HG03095 (cell line): Measurements from ENCODE around the gene GRK6.

Source experiments
- ATAC-seq: cut with Tn5 transposase; IDR thresholded peaks from one replicate; pipeline ENCODE4 v1.9.1; 2021; ENCODE audit warnings: moderate library complexity; ENCODE audit not compliant: unreplicated experiment

Gene GRK6

DNA sequence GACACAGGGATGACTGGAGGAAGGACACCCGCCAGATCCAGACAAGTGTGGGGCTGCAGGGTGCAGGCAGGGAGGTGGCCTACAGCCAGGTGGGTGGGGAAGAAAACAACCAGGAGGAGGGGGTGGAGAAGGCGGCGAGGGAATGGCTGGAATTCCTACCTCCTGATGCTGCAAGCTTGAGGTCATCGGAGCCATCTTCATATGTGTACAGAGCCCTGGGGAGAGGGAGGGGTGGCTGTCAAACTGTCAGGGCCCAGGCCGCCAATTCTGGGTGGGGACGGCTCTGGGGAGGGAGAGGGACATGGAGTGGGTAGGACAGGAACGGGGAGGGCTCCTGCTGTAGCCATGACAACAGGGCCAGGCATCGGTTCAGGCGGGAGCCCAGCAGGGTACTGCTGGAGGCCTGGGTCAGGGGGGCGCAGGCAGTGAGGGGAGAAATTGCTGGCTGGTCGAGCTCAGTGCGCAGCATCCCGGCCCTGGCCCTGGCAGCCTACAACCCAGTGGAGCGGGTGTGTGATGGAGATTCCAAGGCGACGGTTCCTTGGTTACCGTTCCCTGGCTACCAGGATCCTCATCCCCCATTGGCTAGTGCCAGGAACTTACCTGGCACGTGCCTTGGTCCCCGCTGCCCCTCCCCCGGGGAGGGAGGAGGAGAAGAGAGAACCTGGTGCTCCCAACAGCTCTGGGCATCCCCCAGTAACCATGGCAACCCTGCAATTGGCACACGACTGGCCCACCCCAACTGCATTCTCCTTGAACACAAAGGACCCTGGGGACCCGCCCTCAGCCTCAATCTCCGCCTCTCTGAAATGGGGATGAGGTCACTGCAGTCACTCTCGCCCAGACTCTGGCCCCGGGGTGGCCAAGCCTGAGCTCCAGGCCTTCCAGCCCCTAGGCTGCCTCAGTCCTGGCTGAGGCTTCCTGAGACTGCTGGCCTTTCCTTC lies 42.5 kb downstream of the GRK6 start:
- no peak for ATAC-seq

DNA sequence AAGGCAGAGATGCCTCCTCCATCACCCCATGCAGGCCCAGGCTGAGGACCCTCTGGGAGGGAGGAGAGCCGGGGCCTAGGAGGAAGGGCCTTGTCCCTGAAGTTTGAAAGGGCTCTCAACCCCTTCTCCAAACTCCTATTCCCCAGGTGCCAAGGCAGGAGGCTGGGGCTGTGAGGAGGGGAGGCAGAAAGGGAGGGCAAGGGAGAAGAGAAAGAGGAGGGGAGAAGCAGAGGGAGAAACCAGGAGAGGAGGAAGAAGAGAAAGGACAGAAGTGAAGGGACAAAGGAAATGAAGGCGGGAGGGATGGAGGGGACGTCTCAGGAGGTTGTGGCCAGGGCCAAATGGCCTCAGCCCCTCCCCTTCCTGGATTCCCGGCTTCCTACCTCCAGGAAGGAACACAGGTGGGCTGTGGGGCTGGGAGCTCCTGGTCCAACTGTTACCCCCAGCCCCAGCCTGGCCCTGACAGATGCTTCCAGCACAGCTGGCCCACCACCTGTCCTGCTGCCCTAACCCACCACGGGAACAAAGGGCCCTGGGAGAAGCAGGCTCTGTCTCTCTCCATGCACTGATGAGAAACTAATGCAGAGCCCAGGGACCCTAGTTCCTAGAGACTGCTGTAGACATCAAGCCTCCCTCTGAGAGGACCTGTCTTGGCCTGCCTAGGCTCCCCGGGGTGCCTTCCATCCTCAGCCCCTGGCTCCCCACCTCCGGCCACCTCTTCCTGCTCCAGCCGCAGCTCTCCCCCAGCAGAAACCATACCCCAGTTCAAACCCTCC lies 43.5 kb downstream of the GRK6 start:
- no peak for ATAC-seq

DNA sequence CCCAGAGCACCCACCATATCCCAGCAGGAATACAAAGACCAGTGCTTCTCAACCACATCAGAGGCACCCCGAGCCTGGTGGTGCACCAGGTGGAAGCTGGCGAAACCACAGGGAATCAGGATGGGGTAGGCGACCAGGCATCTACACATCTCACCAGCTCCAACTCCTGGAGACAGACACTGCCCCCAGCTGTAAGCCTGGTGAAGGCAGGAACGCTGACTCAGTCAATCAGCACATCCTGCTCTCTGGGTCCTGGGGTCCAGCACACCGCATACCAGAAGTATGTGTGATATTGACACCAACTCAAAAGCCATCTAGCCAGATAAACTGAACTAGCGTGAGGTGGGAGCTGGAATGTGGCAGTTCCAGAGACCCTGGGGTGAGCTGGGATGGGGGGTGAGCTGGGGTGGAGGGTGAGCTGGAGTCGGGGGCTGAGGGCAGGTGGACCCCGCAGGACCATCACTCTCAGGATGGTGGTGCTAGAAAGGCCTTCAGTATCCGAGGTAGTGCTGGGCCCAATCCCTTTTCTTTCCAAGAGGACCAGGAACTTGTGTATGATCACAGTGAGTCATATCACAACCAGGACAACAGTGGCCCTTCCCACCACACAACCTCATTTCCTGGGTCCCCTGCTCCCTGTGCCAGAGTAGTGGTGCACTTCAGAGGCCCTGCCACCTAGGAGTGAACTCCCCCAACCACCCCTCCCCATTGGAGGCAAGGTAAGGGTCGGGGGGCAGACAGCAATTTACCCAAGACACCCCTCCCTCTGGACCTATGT lies 44.5 kb downstream of the GRK6 start:
- no peak for ATAC-seq

DNA sequence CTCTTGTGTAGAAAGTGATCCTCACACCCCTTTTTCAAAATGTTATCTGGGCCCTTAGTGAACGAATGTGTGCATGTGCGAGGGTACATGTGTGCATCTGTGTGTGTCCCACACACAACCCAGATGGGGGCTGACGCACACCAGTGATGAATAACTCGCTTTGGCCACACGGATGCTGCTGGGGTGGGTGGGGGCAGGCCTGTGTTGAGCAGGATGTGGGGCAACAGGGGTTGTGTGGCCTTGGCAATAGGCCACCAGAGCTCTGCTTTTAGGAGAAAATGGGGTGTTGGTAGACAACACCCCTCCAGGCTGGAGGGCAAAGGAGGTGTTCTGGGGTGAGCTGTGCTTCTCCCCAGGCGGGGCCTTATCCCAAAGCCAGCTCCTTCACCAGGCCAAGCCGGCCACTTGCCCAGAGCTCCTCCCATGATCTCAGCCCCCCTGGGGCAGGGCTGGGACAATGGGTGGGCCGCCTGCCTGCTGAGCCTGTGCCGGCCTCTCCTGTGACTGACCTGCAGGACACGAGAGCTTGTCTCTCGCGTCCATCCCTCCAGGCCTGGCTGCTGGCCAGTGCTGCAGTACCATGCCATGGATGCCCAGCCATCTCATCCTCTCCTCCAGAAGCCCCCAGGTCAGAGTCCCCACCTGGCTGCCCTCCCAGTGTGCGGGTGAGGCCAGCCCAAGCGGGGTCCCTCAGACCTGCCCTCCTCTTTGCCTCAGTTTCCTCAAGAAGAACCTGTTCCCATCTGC lies 45.3 kb downstream of the GRK6 start:
- ATAC-seq: no peak

DNA sequence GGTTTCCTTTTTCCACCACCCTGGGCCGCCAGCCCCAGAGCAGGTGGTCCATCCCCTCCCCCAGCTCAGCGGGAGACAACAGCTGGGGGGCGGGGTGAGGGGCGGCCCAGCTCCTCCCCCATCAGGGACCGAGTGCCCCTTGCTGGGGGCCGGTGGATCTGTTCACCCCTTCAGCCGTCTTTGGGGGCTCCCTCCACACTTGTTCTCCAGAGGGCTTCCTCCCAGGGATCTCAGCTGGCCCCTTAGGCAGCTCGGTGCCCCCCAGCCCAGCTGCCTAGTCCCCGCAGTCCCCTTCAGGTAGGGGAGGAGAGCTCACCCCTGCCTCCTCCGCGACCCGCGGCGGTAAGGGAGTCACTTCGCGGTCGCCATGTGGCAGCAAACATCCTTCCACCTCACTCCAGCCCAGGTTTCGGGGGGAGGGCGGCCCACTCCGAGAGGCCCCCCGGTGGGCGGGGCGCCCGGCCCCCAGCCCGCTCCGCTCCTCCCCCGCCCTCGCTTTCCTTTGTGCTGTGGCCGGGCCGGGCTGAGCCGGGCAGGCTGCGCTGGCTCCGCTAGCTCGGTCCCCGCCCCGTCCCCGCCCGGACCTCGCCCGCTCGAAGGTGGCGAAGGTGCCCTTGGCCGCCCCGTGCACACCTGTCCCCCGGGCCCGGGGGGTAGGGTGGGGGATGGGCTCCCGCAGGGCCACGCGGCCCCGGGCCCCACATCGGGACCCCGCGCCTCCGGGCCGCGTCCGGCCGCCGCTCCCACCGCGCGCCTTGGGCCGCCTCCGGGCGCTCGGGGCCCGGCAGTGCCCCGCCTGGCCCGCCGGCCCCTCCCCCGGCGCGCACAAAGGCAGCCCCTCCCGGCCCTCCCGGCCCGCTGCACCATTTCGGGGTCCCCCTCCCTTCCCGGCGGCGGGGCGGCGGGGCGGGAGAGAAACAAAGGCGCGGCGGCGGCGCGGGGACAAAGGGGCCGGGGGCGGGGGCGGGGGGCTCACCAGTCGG lies 46.3 kb downstream of the GRK6 start:
- no peak for ATAC-seq

DNA sequence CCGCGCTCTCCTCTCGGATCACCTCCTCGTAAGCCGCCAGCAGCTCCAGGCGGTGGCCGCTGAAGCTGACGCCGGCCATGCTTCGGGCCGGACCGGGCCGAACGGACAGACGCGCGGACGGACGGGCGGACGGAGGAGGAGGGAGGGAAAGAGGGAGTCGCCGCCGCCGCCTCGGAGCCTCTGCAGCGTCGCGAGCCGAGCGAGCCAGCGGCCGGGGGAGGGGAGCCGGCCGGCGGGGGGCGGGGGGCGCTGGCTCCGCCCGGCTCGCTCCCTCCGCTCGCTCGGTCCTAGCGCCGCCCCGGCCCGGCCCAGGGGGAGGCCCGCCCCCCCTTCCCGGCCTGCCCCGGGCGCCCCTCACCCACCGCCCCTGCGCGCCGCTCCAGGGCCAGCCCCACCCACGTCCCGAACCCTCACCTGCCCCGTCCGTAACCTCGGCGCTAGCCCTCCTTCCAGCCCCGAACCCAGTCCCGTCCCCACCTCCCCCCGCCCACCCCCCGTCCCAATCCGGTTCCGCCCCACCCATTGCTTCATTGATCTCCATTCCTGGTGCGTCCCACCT lies 47.0 kb downstream of the GRK6 start, which contains the start of gene DBN1:
Gene DBN1 (minus strand): TSS at position 192 of the 559 bp plus-strand sequence. CDS start 113 bp downstream, at position 79.
- ATAC-seq: no peak

DNA sequence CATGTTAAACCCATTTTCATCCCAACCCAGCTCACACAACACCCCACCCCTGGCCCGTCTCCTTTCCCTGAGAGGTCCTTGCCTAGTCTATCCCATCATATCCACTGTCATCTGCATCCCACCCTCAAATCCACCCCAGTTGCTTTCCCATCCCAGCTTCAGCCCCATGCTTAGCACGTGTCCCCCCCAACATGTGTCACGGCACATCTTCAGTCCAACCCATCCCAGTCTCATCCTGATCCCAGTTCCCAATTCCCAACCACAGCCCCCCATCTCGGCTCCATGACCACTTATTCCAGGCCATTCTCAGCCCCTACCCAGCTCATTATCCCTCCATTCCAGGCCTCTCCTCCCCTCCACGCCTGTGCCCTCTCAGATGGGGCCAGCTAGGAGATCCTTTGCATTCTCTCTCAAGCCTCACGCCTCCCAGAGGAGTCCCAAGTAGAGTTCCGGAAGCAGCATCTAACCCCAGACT lies 47.6 kb downstream of the GRK6 start:
- no peak for ATAC-seq

DNA sequence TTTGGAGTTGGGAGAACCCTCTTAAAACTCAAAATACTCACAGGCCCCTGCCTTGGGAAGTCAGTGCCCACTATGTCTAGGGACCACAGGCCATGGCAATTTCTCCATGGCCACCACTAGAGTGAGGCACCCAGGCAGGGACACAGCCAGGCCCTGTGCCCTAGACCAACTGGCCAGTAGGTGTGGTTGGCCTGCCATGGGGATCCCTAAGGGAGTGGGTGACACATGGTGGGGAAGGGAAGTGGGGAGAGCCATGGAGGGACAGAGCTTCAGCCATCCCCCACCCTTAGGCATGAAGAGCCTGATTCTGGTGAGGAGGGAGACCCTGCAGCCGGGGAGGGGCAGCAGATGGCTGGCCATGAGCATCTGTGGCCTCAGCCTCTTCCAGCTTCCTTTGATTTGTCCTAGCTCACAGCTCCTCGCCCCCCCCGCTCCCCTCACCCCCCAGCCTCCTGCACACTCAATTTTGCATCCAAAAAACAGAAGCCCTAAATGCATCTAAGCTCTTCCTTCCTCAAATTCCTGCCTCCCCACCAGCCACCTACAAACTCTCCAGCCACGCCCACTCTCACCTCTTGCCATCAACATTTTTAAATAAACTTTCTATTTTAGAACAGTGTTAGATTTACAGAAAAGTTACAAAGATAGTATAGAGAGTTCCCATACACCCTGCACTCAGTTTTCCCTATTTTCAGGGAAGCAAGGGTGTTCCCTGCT lies 48.5 kb downstream of the GRK6 start:
- ATAC-seq: no peak

DNA sequence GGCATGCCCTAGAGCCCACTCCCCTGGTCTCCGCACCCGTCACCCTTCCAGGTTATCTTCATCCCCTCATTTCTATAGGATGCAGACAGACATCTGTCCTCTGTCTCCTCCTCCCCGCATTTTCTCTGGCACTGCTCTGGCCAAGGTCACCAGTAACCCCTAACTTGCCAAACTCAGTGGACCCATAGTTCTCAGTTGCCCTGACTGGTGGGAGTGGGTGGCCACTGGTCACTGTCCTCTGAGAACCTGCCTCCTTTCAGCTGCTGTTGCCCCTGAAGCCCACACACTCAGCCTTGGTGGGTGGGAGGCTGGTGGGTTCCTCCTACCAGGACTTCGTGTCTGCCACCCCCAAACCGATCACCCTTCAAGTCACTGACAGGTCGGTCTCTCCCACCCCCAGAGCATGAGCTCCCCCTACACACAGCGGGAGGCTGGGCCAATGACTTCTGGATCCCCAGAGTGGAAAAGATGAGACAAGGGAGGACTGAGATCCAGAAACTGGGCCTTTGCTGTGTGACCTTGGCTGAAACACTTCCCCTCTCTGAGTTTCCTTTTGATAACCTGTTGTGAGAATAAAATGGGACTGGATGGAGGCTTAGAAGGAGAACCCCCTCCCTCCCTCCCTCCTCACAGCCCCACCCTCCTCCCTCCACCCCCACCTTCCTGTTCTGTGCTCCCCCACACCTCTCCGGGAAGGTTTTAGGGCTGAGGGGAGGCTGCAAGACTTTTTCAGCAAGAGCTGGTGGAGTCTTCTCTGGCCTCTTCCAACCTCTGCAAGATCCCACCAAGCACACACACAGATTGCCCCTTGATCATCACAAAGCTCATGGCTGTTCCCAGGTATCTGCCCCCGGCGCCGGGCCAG lies 49.3 kb downstream of the GRK6 start:
- no peak for ATAC-seq

DNA sequence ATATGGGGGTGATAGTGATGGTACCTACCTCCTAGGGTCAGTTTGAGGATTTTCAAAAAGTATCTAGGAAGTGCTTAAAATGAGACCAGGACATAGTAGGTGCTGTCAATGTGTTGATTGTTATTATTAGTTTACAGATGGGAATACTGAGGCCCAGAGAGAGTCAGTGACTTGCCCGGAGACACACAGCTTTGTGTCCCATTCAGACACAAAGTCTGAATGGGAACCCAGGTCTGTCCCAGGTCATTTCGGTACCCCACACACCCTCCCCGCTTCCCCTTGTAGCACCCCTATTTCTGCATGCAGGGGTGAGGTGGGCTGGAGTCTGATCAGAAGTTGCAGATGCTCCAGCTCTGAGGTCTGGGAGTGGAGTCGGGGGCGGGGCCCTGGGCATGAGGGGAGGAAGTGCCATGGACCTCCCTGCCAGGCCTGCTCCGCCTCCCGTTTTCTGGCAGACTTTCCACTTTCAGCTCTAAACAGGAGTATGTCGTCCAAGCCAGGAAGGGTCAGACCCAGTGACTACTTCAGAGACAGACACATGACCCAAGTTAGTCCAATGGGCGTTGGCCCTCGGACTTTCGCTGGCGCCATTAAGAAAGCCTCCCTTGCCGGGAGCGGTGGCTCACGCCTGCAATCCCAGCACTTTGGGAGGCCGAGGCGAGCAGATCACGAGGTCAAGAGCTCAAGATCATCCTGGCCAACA lies 50.2 kb downstream of the GRK6 start:
- no peak for ATAC-seq

DNA sequence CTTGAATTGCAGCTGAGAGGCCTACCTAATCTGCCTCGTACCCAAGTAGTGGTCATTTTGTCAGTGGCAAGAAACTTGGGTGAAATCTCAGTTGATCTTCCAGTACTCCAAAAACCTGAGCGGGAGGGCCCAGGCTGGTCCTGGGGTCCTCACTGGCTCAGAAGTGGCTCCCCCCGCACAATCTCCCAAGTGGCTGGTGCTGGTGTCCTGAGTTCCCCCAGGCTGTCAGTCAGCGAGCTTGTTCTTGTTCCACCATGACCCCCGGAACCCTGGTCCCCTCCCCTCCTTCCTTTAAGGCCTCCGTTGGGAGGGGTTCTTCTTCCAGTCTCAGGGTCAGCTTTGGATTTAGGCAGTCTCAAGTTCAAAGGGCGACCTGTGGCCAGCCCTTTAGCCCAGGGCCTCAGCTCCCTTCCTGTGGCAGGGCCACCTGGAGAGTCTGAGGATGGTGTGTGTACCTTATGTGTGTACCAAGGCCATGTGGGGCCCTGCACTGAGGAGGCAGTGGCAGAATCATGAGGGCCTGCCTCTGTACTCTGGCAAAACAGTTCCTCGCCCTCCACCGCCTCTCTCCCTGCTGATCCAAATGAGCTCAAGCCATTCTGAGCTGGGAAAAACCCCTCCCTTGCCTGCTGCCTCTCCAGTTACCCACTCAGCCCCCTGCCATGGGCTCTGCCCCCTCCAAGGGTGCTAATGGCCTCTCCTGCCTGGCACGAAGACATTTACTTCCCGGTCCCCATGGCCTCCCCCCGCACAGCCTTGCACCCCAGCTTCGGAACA lies 51.4 kb downstream of the GRK6 start:
- ATAC-seq: no peak

DNA sequence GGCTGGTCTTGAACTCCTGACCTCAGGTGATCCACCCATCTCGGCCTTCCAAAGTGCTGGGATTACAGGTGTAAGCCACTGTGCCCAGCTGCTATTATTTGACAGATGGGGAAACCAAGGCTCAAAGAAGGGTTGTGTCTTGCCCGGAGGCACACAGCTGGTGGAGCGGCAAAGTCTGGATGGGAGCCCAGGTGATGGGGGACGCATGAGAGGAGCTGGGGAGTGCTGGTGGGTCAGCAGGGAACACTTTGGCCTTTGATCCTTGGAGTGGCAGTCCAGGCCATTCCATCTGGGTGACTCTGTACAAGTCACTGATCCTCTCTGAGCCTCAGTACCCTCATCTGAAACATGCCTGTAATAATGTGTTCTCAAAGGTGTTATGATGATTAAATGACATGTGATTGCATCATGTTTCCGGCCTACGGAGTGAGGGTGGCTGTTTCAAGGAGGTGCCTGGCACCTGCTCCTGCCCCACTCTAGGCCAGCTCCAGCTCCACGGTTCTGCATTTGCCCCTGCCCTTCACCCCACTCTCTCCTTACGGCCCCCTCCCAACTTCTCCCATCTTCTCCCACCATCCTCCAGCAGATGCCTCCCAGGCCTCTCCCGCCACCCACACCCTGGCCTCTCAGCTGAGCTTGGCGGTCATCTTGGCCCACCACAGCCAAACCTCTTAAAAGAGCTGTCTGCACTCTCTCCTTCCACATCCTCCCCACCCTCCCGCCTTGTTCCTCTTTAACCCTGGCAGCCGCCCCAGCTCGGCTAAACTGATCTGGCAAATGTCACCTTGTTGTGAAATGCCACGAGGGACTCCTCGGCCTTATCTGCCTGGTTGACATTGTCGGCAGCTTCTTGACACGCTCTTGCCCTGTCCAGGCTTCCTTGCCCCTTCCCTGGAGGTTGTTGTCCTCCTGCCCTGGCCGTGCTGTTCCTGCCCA lies 52.5 kb downstream of the GRK6 start:
- no peak for ATAC-seq

DNA sequence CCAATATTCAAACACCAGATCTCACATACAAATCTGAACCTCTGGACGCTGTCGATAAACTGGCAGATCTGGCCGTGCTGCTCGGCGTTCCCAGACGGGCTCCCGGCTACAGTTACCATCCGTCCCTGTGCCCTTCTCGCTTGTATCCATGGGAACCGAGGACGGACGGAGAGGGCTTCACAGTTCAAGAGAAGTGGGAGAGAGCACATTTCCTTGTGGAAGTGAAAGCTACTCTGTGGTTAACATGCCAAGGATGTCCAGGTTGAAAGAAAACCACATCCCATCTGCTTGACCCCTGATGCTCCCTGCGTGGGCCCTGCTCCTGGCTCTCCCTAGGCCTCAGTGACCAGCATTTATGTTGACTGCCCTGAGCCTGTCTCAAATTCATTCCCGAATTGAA lies 53.3 kb downstream of the GRK6 start:
- no peak for ATAC-seq

DNA sequence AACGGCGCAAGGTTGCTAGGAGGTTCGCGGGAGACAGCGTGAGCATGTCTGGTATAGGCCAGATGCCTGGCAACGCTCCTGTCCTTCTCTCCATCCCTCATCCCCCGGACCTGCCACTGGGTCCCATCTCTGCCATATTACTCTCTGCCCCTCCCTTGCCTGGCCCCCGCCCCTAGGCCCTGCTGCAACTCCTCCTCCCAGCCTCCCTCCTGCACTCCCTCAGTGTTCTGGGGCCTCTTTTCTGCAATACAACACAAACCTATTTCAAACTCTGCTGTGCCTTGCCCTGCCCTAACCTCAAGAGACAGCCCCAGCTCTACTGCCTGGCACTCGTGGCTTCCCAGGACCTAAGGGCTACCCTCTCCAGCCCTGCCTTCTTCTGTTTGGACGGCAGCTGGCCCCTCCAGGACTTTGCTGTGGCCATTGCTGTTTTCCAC lies 55.9 kb downstream of the GRK6 start:
- no peak for ATAC-seq

DNA sequence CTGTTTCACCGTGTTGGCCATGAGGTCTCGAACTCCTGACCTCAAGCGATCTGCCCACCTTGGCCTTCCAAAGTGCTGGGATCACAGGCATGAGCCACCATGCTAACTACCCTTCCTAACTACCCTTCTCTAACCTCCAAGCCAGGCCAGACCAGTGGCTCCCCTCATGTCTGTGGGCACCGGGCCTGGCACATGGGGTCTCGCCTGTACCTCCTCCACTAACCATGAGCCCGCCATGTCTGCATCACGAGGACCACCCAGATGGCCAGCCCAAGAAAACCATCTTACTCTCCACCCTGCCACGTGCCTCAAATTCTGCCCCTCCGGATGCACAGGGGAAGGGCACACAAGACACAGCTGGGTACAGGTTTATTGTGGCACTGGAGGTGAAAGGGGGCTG lies 56.6 kb downstream of the GRK6 start:
- ATAC-seq: no peak
